SK-N-SH treated with all-trans-retinoic acid at 6 μM for 48 hours (cell line): ENCODE measurements around the gene MTA1.

Experiments
- ARNTL ChIP-seq: fragments of 450-650 bp; formaldehyde crosslinking; IDR thresholded peaks from 2 replicates; pipeline ENCODE4 v1.5.0; 2020; ENCODE audit warnings: low read depth, mild to moderate bottlenecking, moderate library complexity, borderline replicate concordance
- TOX ChIP-seq: fragments of 250-450 bp; sonication (Bioruptor Pico); IDR thresholded peaks from 2 replicates; pipeline ENCODE4 v1.8.0; 2021; ENCODE audit warnings: mild to moderate bottlenecking, moderate library complexity, borderline replicate concordance
- TF ChIP-seq, protein P1 (sequence below): fragments of 250-450 bp; sonication (Bioruptor Pico); IDR thresholded peaks from 2 replicates; pipeline ENCODE4 v1.5.0; 2020; ENCODE audit warnings: mild to moderate bottlenecking, moderate library complexity

DNA sequence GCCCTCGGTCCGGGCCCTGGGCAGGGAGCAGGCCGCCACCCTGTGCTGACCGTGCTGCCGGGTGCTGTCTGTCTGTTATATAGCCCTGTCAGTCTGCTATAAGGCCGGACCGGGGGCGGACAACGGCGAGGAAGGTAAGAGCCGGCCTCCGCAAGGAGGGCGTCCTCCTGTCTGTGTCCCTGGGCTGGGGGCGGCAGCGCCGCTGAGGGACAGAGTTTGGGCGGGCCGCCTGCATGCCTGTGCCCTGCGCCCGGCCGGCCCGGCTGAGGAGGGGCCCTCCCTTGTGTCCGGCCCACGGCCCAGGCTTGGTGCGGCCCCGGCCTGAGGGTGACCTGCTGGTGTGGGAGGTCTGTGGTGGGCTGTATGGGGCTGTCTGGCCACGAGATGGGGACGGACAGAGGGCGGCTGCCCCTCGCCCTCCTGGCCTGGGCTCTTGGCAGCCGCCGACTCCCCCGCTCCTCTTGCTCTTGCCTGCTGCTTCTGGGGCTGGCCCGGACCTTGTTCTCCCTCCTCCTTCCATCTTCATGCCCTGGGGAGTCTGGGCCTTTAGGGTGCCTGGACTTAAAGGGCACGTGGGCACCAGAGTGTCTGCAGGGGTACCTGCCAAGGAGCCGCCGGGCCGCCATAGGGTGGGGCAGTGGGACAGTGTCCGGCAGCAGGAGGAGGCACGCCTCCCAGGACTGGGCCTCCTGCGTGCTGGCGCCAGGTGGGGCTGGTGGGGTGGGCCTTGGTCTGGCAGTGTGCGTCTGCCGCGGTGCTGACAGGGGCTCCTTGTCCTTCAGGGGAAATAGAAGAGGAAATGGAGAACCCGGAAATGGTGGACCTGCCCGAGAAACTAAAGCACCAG is 29.9 kb downstream of the MTA1 start:
- TF ChIP-seq ARNTL (CRISPR knock-in tag), result no peak
- TF ChIP-seq, protein P1, sequence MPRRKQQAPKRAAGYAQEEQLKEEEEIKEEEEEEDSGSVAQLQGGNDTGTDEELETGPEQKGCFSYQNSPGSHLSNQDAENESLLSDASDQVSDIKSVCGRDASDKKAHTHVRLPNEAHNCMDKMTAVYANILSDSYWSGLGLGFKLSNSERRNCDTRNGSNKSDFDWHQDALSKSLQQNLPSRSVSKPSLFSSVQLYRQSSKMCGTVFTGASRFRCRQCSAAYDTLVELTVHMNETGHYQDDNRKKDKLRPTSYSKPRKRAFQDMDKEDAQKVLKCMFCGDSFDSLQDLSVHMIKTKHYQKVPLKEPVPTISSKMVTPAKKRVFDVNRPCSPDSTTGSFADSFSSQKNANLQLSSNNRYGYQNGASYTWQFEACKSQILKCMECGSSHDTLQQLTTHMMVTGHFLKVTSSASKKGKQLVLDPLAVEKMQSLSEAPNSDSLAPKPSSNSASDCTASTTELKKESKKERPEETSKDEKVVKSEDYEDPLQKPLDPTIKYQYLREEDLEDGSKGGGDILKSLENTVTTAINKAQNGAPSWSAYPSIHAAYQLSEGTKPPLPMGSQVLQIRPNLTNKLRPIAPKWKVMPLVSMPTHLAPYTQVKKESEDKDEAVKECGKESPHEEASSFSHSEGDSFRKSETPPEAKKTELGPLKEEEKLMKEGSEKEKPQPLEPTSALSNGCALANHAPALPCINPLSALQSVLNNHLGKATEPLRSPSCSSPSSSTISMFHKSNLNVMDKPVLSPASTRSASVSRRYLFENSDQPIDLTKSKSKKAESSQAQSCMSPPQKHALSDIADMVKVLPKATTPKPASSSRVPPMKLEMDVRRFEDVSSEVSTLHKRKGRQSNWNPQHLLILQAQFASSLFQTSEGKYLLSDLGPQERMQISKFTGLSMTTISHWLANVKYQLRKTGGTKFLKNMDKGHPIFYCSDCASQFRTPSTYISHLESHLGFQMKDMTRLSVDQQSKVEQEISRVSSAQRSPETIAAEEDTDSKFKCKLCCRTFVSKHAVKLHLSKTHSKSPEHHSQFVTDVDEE (CRISPR knock-in tag), result no peak
- TF ChIP-seq TOX (CRISPR knock-in tag), result no peak
